GM12891 (cell line): ENCODE data around the gene RNASEH2B.

ENCODE experiments used
- POLR2A ChIP-seq: IDR thresholded peaks from 2 replicates; pipeline ENCODE4 v1.6.1; 2011; ENCODE audit warnings: low read depth, low read length, control low read depth
- POLR2AphosphoS5 ChIP-seq: IDR thresholded peaks from 2 replicates; pipeline ENCODE4 v1.6.1; 2011; ENCODE audit warnings: low read depth, low read length, control low read depth
- TAF1 ChIP-seq: IDR thresholded peaks from 2 replicates; pipeline ENCODE4 v1.6.1; 2011; ENCODE audit warnings: low read depth, low read length, control low read depth

DNA sequence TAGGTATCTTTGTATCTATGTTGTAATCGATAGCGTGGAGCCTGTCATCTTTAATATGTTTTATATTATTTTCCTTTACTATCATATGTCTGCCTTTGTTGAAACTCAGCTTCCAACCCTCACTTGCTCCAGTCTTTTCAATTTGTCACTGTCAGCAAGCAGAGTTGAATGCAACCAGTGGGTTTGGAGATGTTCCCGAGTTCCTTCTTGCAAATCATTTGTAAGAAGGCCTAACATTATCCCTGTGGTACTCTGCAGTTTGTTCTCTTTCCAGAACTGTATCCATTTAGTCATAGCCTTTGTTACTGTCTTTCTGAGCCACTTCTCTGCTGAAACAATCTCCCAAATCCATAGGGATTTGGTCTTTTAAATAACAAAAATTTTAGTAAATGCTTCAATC lies 41.8 kb downstream of the RNASEH2B start:
- no peak for TF ChIP-seq TAF1
- no peak for TF ChIP-seq POLR2A
- TF ChIP-seq POLR2AphosphoS5: no peak
